GM20000 (cell line): ENCODE results near the gene FN1.
"Not testable (repeated sequence)": the region's sequence is repeated elsewhere in the genome, so short reads cannot be mapped to it uniquely, and the experiment has no call there.

Experiments
- DNase-seq: peaks from one replicate; pipeline ENCODE4 v3.0.0; 2012; ENCODE audit warnings: low spot score
- TF ChIP-seq, protein P1 (sequence below): IDR thresholded peaks from 2 replicates; pipeline ENCODE4 v1.5.1; 2012; ENCODE audit warnings: mild to moderate bottlenecking, control low read depth; ENCODE audit errors: extremely low read depth, missing control alignments

The FN1 gene

DNA sequence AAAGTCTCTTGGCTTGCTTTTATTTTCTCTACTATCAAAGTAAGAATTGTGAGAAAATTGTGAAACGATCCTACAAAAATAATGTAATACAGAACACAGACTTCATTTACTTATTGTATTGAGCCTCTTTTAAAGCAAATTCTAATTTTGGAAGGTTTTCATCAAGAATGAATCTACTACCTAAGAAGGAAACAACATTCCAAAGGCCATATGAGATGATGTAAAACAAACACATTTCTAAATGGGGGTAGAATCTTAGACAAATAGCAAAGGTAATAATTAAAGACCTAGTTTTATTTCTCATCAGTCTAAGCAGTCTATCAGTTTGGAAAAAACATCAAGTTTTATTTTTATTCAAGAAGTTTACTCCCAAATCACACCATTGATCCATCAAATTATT lies 20.6 kb downstream of the FN1 start:
- DNase-seq = no peak
- TF ChIP-seq, protein P1, sequence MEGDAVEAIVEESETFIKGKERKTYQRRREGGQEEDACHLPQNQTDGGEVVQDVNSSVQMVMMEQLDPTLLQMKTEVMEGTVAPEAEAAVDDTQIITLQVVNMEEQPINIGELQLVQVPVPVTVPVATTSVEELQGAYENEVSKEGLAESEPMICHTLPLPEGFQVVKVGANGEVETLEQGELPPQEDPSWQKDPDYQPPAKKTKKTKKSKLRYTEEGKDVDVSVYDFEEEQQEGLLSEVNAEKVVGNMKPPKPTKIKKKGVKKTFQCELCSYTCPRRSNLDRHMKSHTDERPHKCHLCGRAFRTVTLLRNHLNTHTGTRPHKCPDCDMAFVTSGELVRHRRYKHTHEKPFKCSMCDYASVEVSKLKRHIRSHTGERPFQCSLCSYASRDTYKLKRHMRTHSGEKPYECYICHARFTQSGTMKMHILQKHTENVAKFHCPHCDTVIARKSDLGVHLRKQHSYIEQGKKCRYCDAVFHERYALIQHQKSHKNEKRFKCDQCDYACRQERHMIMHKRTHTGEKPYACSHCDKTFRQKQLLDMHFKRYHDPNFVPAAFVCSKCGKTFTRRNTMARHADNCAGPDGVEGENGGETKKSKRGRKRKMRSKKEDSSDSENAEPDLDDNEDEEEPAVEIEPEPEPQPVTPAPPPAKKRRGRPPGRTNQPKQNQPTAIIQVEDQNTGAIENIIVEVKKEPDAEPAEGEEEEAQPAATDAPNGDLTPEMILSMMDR = no peak

DNA sequence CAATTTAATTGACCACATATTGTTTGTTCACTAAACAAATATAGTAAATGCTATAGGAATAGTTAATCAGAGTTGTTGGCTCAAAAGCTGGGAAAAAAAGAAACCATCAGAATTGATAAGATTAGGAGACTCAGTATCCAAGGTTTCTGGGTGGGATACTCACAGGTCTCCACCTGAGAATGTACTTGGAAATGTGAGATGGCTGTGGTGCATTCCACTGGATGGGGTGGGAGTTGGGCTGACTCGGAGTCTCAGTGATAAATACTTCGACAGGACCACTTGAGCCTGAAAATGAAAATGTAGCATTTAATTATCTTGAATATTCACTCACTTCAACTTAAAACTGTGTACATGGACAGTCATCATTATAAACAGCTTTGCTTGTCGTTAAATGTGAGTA lies 21.2 kb downstream of the FN1 start:
- TF ChIP-seq, protein P1 = no peak
- no peak for DNase-seq

DNA sequence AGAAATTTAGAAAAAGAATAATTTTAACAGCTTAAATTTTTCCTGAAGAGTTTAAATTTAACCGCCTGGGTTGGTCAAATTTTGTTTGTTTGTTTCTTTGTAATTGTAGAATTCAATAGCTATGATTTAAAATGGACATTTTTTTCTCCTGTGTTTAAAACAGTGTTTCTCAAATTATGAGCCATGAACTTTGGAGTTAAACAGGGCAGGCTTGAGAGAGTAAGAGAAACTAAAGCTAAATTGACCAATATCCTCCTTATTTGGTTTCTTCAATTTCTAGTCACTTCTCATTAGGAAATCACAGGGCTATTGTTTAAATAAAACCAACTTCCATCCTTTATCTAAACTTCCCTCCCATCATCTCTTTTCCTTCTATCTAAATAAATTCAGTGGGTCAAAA lies 21.9 kb downstream of the FN1 start:
- no peak for DNase-seq
- TF ChIP-seq, protein P1 = no peak

DNA sequence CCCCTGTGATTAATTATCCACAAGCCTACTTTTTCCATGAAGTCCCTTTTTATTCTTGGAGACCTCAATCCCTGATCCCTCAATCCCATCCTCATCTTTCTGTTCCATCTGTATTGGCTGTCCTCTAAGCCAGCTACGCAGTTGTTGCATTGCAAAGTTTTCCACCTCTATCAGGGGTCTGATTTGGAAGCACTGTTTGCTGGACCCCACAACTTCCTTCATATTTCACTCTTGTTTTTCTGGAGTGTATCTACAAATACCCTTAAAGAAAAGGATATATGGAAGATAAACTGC lies 22.4 kb downstream of the FN1 start:
- TF ChIP-seq, protein P1 = no peak
- no peak for DNase-seq

DNA sequence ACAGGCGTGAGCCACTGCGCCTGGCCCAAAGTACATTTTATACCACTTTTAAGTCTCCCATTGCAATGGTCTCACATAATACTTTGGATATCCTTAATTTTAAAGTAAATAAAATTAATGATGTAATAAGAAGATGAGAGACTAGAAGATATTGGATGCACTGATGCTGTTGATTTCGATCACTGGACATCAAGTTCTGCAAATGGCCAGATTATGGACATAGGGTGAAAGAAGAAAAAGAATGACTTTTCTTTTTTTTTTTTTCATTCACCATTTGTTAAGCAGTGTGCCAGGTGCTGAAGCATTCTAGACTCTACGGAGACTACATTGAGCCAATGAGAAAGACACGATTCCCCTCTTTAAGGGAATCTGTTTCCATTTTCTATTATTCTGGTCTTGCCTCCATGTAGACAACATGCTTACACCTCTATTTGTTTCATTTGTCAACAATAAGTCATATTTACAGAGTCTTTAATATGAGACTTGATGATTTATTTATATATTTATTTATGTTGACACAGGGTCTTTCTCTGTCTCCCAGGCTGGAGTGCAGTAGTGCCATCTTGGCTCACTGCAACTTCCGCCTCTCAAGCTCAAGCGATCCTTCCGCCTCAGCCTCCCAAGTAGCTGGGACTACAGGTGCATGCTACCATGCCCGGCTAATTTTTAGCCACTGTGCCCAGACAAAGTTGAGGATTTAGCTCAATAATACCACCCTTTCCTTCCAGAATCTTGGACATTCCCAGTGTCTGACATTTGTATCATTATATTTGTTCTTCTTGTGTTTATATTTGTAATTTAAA lies 23.7 kb downstream of the FN1 start:
- no peak for DNase-seq
- TF ChIP-seq, protein P1 = no peak

DNA sequence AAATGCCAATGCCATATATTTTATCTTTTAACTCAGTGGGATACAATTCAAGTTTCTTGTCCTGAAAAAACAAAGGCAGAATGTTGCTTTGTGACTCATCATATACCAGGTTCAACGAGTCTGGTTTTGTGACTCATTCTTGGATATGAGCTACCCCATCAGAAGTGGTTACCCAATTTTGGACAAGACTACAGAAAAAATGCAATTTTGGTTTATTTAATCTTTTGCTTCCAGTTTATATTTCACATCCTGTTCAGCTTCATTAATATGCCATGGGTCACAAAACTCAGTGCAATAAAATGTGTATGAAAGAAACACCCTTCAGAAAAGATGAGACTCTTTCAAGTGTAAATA lies 25.0 kb downstream of the FN1 start:
- DNase-seq = no peak
- TF ChIP-seq, protein P1 = no peak

DNA sequence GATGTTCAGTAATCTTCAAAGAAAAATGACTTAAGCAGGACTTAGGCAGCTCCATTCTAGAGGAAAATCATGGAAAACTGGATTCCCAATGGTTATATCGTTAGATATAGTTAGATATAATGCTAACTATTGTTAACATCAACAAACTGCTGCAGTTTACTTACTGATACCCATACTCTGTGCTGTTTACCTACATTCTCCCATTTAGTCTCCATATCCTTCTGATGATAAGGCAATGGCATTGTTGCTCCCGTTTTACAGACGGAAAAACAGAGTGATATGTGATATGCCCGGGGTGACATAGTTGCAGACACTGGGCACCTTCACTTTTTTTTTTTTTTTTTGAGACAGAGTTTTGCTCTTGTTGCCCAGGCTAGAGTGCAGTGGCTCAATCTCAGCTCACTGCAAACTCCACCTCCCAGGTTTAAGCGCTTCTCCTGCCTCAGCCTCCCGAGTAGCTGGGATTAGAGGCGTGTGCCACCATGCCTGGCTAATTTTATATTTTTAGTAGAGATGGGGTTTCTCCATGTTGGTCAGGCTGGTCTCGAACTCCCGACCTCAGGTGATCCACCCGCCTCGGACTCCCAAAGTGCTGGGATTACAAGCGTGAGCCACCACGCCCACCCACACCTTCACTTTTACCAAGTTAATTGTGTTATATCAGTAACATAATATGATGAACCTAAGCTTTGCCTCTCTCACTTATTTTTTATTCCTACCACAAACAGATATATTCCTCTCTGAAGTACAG lies 25.5 kb downstream of the FN1 start:
- DNase-seq = not testable (repeated sequence)
